Measurements from ENCODE around the gene ZNF561. TPM values are rescaled to one million over a fixed set of nuclear protein-coding genes. Genes with fewer than 3 reads are reported as not detected.

ZNF561 gene
- total and polyA plus RNA-seq, 9 of the 15 experiments (the other 6 are each of a cell fraction or from before 2014, with no cell fraction given): 13.9 to 34.9 (median 23.6) TPM

GRCh38 chr19:9621156-9622037 is at the start of gene ZNF561 (continued):
- no peak for TF ChIP-seq MXD1 (CRISPR knock-in tag; IDR thresholded peaks at IDR 0.05; ENCODE audit: borderline replicate concordance, poor library complexity, severe bottlenecking)
- TF ChIP-seq FOXP4 (CRISPR knock-in tag; IDR thresholded peaks at IDR 0.05; ENCODE audit: borderline replicate concordance): 0 out of 2 replicates have a peak, but pooled peaks have one; percentile 70
- no peak; the same call in 1 of the 2 replicates for TF ChIP-seq TCF3 (CRISPR knock-in tag; IDR thresholded peaks at IDR 0.05)
- peak; percentile 93 for TF ChIP-seq E2F8 (IDR thresholded peaks at IDR 0.05; ENCODE audit: low read depth, partially characterized antibody)
- TF ChIP-seq MCM5 (IDR thresholded peaks at IDR 0.05; ENCODE audit: low read depth): no peak
- 0 out of 2 replicates have a peak, but pooled peaks have one; percentile 69 for TF ChIP-seq ZC3H8 (IDR thresholded peaks at IDR 0.05)
- no peak for TF ChIP-seq U2AF1 (optimal IDR thresholded peaks at IDR 0.05; ENCODE audit: low read depth, low read length)
- no peak for TF ChIP-seq PHB (CRISPR knock-in tag; IDR thresholded peaks at IDR 0.05)
- no peak for TF ChIP-seq NR0B1 (IDR thresholded peaks at IDR 0.05; ENCODE audit: partially characterized antibody)
- no peak for TF ChIP-seq ZNF778 (CRISPR knock-in tag; IDR thresholded peaks at IDR 0.05)
- TF ChIP-seq ILK (tag; IDR thresholded peaks at IDR 0.05; ENCODE audit: borderline replicate concordance, low read depth): no peak
- TF ChIP-seq LARP7 (IDR thresholded peaks at IDR 0.05): no peak
- no peak for TF ChIP-seq CBFA2T3 (IDR thresholded peaks at IDR 0.05)
- no peak for TF ChIP-seq RFX7 (CRISPR knock-in tag; IDR thresholded peaks at IDR 0.05)
- peak; percentile 49; the same call in 1 of the 2 replicates for TF ChIP-seq MBD2 (IDR thresholded peaks at IDR 0.05; ENCODE audit: borderline replicate concordance, low read depth)
- TF ChIP-seq NCOA6 (IDR thresholded peaks at IDR 0.05): no peak

Data from K562 (cell line).